A673 (cell line): ENCODE results near the gene WBP2NL. TPM values are rescaled to one million over a fixed set of nuclear protein-coding genes. Genes with fewer than 3 reads are reported as not detected.

Experiments
- BruUV-seq: library from RNA; stranded (reverse); fragments of 400-500 nt; replicated peaks from 2 replicates; lab custom pipeline; 2021; lab: Mats Ljungman, UMichigan
- CTCF ChIA-PET: fragments of 300-600 bp; sonication (Branson Sonifier 250); formaldehyde crosslinking; loops from one replicate; lab custom pipeline; 2022; ENCODE audit warnings: antibody characterized with exemption; lab: Charles Lee
- POLR2A ChIA-PET: fragments of 300-600 bp; sonication (Branson Sonifier 250); formaldehyde crosslinking; loops from one replicate; lab custom pipeline; 2022; ENCODE audit warnings: antibody characterized with exemption; ENCODE audit not compliant: low non-redundant PET; lab: Charles Lee
- DNase-seq: peaks from one replicate; pipeline ENCODE4 v3.0.0-alpha.2; 2015; ENCODE audit warnings: low spot score
- H3K27ac ChIP-seq: fragments of 200-600 bp; sonication (generic); 2 replicates; pipeline ENCODE4 v1.5.1; 2016; ENCODE audit warnings: mixed run types, low read depth, mild to moderate bottlenecking, mixed read lengths, antibody characterized with exemption, low read length; ENCODE audit not compliant: poor library complexity, severe bottlenecking
- H3K27me3 ChIP-seq: fragments of 200-600 bp; sonication (generic); replicated peaks from 2 replicates; pipeline ENCODE4 v1.6.1; 2017; ENCODE audit warnings: mixed run types, low read depth, mild to moderate bottlenecking, mixed read lengths, antibody characterized with exemption, low read length; ENCODE audit not compliant: insufficient read depth, poor library complexity
- H3K36me3 ChIP-seq: fragments of 200-600 bp; sonication (generic); 2 replicates; pipeline ENCODE4 v1.6.1; 2016; ENCODE audit warnings: mixed run types, mild to moderate bottlenecking, mixed read lengths, antibody characterized with exemption, low read length; ENCODE audit not compliant: insufficient read depth, poor library complexity, severe bottlenecking
- H3K4me1 ChIP-seq: fragments of 200-600 bp; sonication (generic); 2 replicates; pipeline ENCODE4 v1.6.1; 2017; ENCODE audit warnings: mixed run types, mild to moderate bottlenecking, mixed read lengths, antibody characterized with exemption, low read length; ENCODE audit not compliant: insufficient read depth, poor library complexity, severe bottlenecking
- H3K4me3 ChIP-seq: fragments of 200-600 bp; sonication (generic); 2 replicates; pipeline ENCODE4 v1.5.1; 2016; ENCODE audit warnings: low read depth, mixed run types, mild to moderate bottlenecking, mixed read lengths, low read length; ENCODE audit not compliant: poor library complexity, severe bottlenecking
- H3K9me3 ChIP-seq: fragments of 200-600 bp; sonication (generic); 2 replicates; pipeline ENCODE4 v1.6.1; 2016; ENCODE audit warnings: mixed run types, low read depth, mild to moderate bottlenecking, mixed read lengths, antibody characterized with exemption, low read length; ENCODE audit not compliant: poor library complexity, severe bottlenecking
- EZH2 ChIP-seq: fragments of 200-600 bp; sonication (generic); IDR thresholded peaks from 2 replicates; pipeline ENCODE4 v1.6.1; 2017; ENCODE audit warnings: borderline replicate concordance, low read depth, mild to moderate bottlenecking, mixed read lengths, antibody characterized with exemption, low read length; ENCODE audit not compliant: poor library complexity, severe bottlenecking
- intact Hi-C: fragments of 100-400 bp; cut with micrococcal nuclease; formaldehyde crosslinking; loops from one replicate; pipeline ENCODE4 v1.10.0; 2022; ENCODE audit not compliant: unreplicated experiment
- total RNA-seq: library from RNA; stranded (reverse); gene quantifications from 2 replicates; pipeline ENCODE4 v1.2.3, GENCODE V29; 2021
- TF ChIP-seq, protein P1 (sequence below): fragments of 300-800, 200-600 bp; sonication (generic); conservative IDR thresholded peaks from 2 replicates; pipeline ENCODE4 v1.5.1; 2017; ENCODE audit warnings: low read depth, mild to moderate bottlenecking, antibody characterized with exemption, low read length, moderate library complexity, mixed read lengths

WBP2NL gene
- total RNA-seq, 1 experiment from 2014 or later: not detected

DNA sequence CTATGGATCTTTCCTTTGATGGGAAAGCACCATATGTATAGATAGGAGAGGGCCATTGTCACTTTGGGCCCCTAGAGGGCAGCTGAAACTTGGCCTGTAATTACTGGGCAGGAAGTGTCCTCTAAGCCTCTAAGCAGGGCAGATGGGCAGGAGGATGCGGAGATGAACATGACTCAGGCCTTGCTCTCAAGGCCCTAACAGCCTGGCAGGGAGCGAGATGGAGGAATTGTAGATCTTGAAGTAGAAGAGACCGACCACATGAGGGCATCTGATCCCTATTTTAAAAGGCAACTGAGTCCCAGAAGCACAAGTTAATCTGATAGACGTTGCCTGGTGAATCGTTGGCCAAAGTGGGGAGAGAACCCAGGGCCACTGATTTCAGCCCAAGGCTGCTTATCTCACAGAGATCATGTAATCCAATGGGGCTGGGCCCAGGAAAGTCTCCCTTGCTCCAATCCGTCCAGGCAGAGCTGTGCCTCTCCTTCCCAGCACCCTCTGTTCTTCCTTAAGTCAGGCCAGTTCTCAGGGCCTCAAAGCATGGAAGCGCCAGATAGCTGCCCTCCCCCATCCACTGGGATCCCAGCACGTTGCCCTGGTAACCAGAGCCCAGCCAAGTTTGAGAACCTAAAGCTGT lies 31.9 kb upstream of the WBP2NL start:
- Histone ChIP-seq H3K9me3 (no peaks in the 10 kb centered on the region), H3K27ac (no peak overlapping the region), H3K4me1 (peaks cover 12% of the 10 kb centered on the region), H3K4me3 (no peak overlapping the region), H3K36me3 (no peaks in the 10 kb centered on the region), H3K27me3 (no peaks in the 10 kb centered on the region)
- no peak for TF ChIP-seq EZH2
- TF ChIP-seq, protein P1, sequence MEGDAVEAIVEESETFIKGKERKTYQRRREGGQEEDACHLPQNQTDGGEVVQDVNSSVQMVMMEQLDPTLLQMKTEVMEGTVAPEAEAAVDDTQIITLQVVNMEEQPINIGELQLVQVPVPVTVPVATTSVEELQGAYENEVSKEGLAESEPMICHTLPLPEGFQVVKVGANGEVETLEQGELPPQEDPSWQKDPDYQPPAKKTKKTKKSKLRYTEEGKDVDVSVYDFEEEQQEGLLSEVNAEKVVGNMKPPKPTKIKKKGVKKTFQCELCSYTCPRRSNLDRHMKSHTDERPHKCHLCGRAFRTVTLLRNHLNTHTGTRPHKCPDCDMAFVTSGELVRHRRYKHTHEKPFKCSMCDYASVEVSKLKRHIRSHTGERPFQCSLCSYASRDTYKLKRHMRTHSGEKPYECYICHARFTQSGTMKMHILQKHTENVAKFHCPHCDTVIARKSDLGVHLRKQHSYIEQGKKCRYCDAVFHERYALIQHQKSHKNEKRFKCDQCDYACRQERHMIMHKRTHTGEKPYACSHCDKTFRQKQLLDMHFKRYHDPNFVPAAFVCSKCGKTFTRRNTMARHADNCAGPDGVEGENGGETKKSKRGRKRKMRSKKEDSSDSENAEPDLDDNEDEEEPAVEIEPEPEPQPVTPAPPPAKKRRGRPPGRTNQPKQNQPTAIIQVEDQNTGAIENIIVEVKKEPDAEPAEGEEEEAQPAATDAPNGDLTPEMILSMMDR: peak; percentile 60
- intact Hi-C loops: loop anchor here (2.0 to 5.0 kb wide), 2 partner anchors 146 to 471 kb away; no protein-coding TSS in a partner anchor
- no TSS peak for BruUV-seq
- DNase-seq: peak; percentile 79
- ChIA-PET CTCF (interaction anchor here (0.5 to 0.6 kb wide), 2 partner anchors 146 to 491 kb away, joined by 3 to 10 read pairs; no protein-coding TSS in a partner anchor), POLR2A (interaction anchor here (0.7 kb wide), 1 partner anchor 54 kb away, joined by 26 read pairs; no protein-coding TSS in a partner anchor)

DNA sequence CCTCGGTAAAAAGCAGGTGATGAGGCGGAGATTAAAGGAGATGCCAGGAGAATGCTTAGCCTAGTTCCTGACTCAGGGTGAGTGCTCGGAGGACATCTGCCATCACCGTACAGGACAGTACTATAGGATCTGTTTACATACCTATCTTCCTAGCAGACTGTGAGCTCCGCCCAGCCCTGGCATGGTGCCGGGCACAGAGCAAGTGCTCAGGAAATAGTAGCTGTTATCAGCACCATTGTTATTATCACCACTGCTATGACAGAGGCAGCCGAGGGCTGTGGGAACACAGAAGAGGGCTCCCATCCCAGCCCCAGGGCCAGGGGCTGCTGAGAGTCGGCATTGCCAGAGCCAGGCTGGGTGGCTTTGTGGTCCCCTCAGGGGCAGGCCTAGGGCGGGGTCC lies 30.0 kb upstream of the WBP2NL start:
- Histone ChIP-seq H3K27ac (no peak overlapping the region), H3K9me3 (no peaks in the 10 kb centered on the region), H3K4me1 (peaks cover 12% of the 10 kb centered on the region), H3K27me3 (no peaks in the 10 kb centered on the region), H3K36me3 (no peaks in the 10 kb centered on the region), H3K4me3 (no peak overlapping the region)
- ChIA-PET CTCF (interaction anchor here (0.7 to 0.9 kb wide), 2 partner anchors 12 to 505 kb away, joined by 3 to 8 read pairs; no protein-coding TSS in a partner anchor), POLR2A (no interaction called here)
- intact Hi-C loops: loop anchor here (5.0 kb wide), 1 partner anchor 469 kb away; no protein-coding TSS in a partner anchor
- DNase-seq: peak; percentile 41
- BruUV-seq: no TSS peak
- no peak for TF ChIP-seq EZH2
- TF ChIP-seq, protein P1: no peak

DNA sequence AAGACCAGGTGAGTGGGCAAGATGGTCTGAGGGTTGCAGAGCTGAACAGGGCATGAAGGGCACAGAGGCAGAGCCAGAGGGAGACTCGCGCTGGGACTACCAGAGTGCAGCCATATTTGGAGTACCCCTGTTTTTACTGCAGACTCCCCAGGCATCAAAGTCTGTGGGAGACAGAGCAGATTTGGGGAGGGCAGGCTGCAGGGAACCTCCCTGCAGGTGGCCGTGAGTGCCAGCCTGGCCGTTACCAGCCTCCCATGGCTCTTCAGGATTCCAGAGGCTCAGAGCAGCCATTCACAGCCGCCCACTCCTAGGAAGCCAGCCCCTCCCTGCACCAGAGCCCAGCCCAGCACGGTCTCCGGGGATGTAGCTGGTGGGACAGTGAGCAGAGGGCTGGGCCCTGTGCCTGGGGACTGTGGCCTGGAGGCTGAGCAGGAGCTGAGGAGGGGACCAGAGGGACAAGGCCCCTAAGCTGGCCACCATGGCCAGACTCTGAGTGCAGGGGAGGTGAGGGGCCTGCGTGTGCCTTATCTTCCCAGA lies 29.4 kb upstream of the WBP2NL start, which contains the start of gene SEPTIN3:
Gene SEPTIN3 (plus strand): TSS at position 334 of the 537 bp plus-strand sequence. CDS start 2,050 bp downstream, outside the sequence.
- Histone ChIP-seq H3K27me3 (no peaks in the 10 kb centered on the region), H3K36me3 (no peaks in the 10 kb centered on the region), H3K4me1 (peaks cover 12% of the 10 kb centered on the region), H3K9me3 (no peaks in the 10 kb centered on the region), H3K4me3 (no peak within 1 kb of the TSS), H3K27ac (no peak within 1 kb of the TSS)
- CTCF ChIA-PET: interaction anchor here (0.7 to 0.9 kb wide), 2 partner anchors 12 to 504 kb away, joined by 3 to 8 read pairs; no protein-coding TSS in a partner anchor
- intact Hi-C loops: loop anchor here (5.0 kb wide), 1 partner anchor 468 kb away; no protein-coding TSS in a partner anchor
- BruUV-seq: no TSS peak
- DNase-seq: peak; percentile 41
- POLR2A ChIA-PET: interaction anchor here (0.6 kb wide), 1 partner anchor 488 kb away, joined by 3 read pairs; no protein-coding TSS in a partner anchor
- no peak for TF ChIP-seq EZH2
- TF ChIP-seq, protein P1: no peak
